ENCODE data around the gene TWF1.
"Not testable (repeated sequence)": the region's sequence is repeated elsewhere in the genome, so short reads cannot be mapped to it uniquely, and the experiment has no call there.

Gene TWF1

GRCh38 chr12:43805149-43805859 lies 813 bp downstream of the TWF1 start:
- peak; percentile 23 for DNase-seq (ENCODE audit: low read depth)

- DNase-seq (ENCODE audit: low read depth) = no peak
Observed at GRCh38 chr12:43797561-43798217, 8.4 kb downstream of the TWF1 start.

GRCh38 chr12:43795716-43796280 lies 10.3 kb downstream of the TWF1 start:
- peak; percentile 10 for DNase-seq (ENCODE audit: low read depth)

GRCh38 chr12:43789941-43790340 lies 16.2 kb downstream of the TWF1 start:
- DNase-seq (ENCODE audit: low read depth) = peak; percentile 20

- DNase-seq (ENCODE audit: low read depth) = no peak
Observed at GRCh38 chr12:43786899-43787693, 19.0 kb downstream of the TWF1 start.

- peak; percentile 56 for DNase-seq (ENCODE audit: low read depth)
Observed at GRCh38 chr12:43776498-43776897, 29.6 kb downstream of the TWF1 start.

- DNase-seq (ENCODE audit: low read depth) = peak; percentile 41
Observed at GRCh38 chr12:43766291-43766690, 39.8 kb downstream of the TWF1 start.

- DNase-seq (ENCODE audit: low read depth) = no peak
Observed at GRCh38 chr12:43764528-43764927, 41.6 kb downstream of the TWF1 start.

- DNase-seq (ENCODE audit: low read depth) = no peak
Observed at GRCh38 chr12:43763769-43764168, 42.3 kb downstream of the TWF1 start.

GRCh38 chr12:43762596-43762995 lies 43.5 kb downstream of the TWF1 start:
- no peak for DNase-seq (ENCODE audit: low read depth)

GRCh38 chr12:43761500-43761899 lies 44.6 kb downstream of the TWF1 start:
- no peak for DNase-seq (ENCODE audit: low read depth)

GRCh38 chr12:43760396-43760795 lies 45.7 kb downstream of the TWF1 start:
- no peak for DNase-seq (ENCODE audit: low read depth)

- peak; percentile 98 for DNase-seq (ENCODE audit: low read depth)
Observed at GRCh38 chr12:43758728-43759563, 47.2 kb downstream of the TWF1 start, which contains the start of the genes IRAK4 and PUS7L. TSS of gene IRAK4 (plus strand) at chr12:43758951. CDS start at chr12:43768112, 9,161 bp downstream. TSS of gene PUS7L (minus strand) at chr12:43758790. CDS start at chr12:43755245, 3,545 bp downstream.

GRCh38 chr12:43758247-43758727 lies 47.8 kb downstream of the TWF1 start:
- peak; percentile 59 for DNase-seq (ENCODE audit: low read depth)

GRCh38 chr12:43754015-43754414 lies 52.1 kb downstream of the TWF1 start:
- DNase-seq (ENCODE audit: low read depth) = no peak

GRCh38 chr12:43751360-43751759 lies 54.8 kb downstream of the TWF1 start:
- DNase-seq (ENCODE audit: low read depth) = not testable (repeated sequence)

- no peak for DNase-seq (ENCODE audit: low read depth)
Observed at GRCh38 chr12:43750814-43751213, 55.3 kb downstream of the TWF1 start.

- DNase-seq (ENCODE audit: low read depth) = no peak
Observed at GRCh38 chr12:43749016-43749415, 57.1 kb downstream of the TWF1 start.

GRCh38 chr12:43744826-43745225 lies 61.3 kb downstream of the TWF1 start:
- DNase-seq (ENCODE audit: low read depth) = no peak

All from ELR (cell line).